Measurements from ENCODE around the gene PRMT7. TPM values are rescaled to one million over a fixed set of nuclear protein-coding genes. Genes with fewer than 3 reads are reported as not detected.

PRMT7 gene
- total RNA-seq, 1 experiment from 2014 or later, result 156 TPM

DNA sequence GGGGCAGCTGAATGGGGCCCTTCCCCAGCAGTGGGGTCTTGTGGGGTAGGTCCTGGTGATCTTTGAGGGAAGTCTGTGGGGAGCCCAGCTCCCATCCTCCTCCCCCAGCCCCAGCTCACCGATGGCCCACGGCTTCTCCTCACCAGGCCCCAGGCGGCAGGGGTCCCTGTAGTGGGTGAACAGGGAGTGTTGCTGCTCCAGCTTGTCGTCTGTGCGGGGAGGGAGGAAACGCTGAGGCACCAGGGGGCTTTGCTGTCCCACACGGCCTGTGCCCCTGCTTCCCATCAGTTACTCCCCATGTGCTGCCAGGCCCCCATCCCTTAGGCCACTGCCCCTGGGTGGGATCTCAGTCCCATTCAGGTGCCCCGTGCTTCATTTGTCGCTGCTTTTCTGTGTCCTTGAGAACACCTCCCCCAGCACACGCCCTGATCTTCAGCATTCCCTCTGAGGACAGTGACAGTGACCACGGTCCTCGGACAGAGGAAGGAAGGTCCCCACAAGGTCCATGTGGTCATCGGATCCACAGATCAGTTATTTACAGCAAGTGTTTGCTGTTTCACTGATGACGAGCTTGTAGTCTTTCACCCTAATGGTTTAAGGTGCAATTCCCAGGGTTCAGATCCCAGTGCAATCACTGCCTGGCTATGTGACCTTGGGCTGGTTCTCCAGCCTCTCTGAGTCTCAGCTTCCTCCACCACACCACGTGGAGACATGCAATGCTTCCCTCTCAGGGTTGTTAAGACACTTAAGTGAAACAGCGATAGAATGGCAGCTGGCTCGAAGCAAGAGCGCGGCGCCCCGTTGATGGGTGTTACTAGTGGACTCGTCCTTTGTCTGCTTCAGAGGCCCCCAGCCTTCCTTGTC lies 53.1 kb downstream of the PRMT7 start:
- Mint-ChIP-seq H3K4me3 (ENCODE audit: unreplicated experiment) (no peak overlapping the region), H3K27ac (ENCODE audit: unreplicated experiment) (no peak overlapping the region), H3K36me3 (ENCODE audit: insufficient read depth, unreplicated experiment) (peaks cover 87% of the 10 kb centered on the region), H3K9me3 (ENCODE audit: unreplicated experiment) (no peaks in the 10 kb centered on the region), H3K4me1 (ENCODE audit: low read depth, unreplicated experiment) (peaks cover 13% of the 10 kb centered on the region), H3K27me3 (ENCODE audit: insufficient read depth, unreplicated experiment) (no peaks in the 10 kb centered on the region)
- no peaks in the 10 kb centered on the region for H3K36me3 ChIP-seq (ENCODE audit: control insufficient read depth, insufficient read depth, low read length)
- intact Hi-C loops (cut with micrococcal nuclease; ENCODE audit: unreplicated experiment), result no loop called here
- H3K27me3 ChIP-seq (replicated peaks; ENCODE audit: control insufficient read depth, insufficient read depth, low read length), result no peaks in the 10 kb centered on the region
- no peak overlapping the region for H3K4me3 ChIP-seq (ENCODE audit: low read depth, low read length)
- TF ChIP-seq CTCF (IDR thresholded peaks at IDR 0.05; ENCODE audit: insufficient read depth in 1 of 2, low read depth in 1 of 2, low read length in 1 of 2, severe bottlenecking in 1 of 2, unreplicated experiment in 1 of 2), result no peak
- ChIA-PET CTCF (interaction anchor here (1.5 to 1.8 kb wide), 2 partner anchors 10 to 102 kb away, joined by 3 to 5 read pairs; no protein-coding TSS in a partner anchor), POLR2A (no interaction called here)
- DNase-seq, result no peak
- H3K4me1 ChIP-seq, result no peaks in the 10 kb centered on the region
- no peaks in the 10 kb centered on the region for H3K9me3 ChIP-seq
- BruUV-seq (replicated peaks), result no TSS peak

- intact Hi-C loops (cut with micrococcal nuclease; ENCODE audit: unreplicated experiment), result no loop called here
- no TSS peak for BruUV-seq (replicated peaks)
- TF ChIP-seq CTCF (IDR thresholded peaks at IDR 0.05; ENCODE audit: insufficient read depth in 1 of 2, low read depth in 1 of 2, low read length in 1 of 2, severe bottlenecking in 1 of 2, unreplicated experiment in 1 of 2), result no peak
- H3K4me1 ChIP-seq, result no peaks in the 10 kb centered on the region
- H3K9me3 ChIP-seq, result no peaks in the 10 kb centered on the region
- peaks cover 84% of the 10 kb centered on the region for H3K36me3 Mint-ChIP-seq (ENCODE audit: insufficient read depth, unreplicated experiment)
- no peaks in the 10 kb centered on the region for H3K27me3 Mint-ChIP-seq (ENCODE audit: insufficient read depth, unreplicated experiment)
- no peaks in the 10 kb centered on the region for H3K27me3 ChIP-seq (replicated peaks; ENCODE audit: control insufficient read depth, insufficient read depth, low read length)
- peak overlapping the region; percentile 7 for H3K27ac Mint-ChIP-seq (ENCODE audit: unreplicated experiment)
- CTCF ChIA-PET, result interaction anchor here (1.8 kb wide), 1 partner anchor 102 kb away, joined by 3 read pairs; no protein-coding TSS in a partner anchor
- POLR2A ChIA-PET, result no interaction called here
- H3K4me1 Mint-ChIP-seq (ENCODE audit: low read depth, unreplicated experiment), result peaks cover 13% of the 10 kb centered on the region
- no peaks in the 10 kb centered on the region for H3K36me3 ChIP-seq (ENCODE audit: control insufficient read depth, insufficient read depth, low read length)
- no peak overlapping the region for H3K4me3 Mint-ChIP-seq (ENCODE audit: unreplicated experiment)
- no peak overlapping the region for H3K4me3 ChIP-seq (ENCODE audit: low read depth, low read length)
- no peaks in the 10 kb centered on the region for H3K9me3 Mint-ChIP-seq (ENCODE audit: unreplicated experiment)
- DNase-seq, result no peak
Measured at GRCh38 chr16:68364561-68364998, 53.8 kb downstream of the PRMT7 start.

GRCh38 chr16:68365167-68365817 lies 54.5 kb downstream of the PRMT7 start:
- Histone ChIP-seq H3K4me1 (no peaks in the 10 kb centered on the region), H3K4me3 (ENCODE audit: low read depth, low read length) (no peak overlapping the region), H3K27me3 (replicated peaks; ENCODE audit: control insufficient read depth, insufficient read depth, low read length) (no peaks in the 10 kb centered on the region), H3K36me3 (ENCODE audit: control insufficient read depth, insufficient read depth, low read length) (no peaks in the 10 kb centered on the region), H3K9me3 (no peaks in the 10 kb centered on the region)
- H3K9me3 Mint-ChIP-seq (ENCODE audit: unreplicated experiment), result no peaks in the 10 kb centered on the region
- intact Hi-C loops (cut with micrococcal nuclease; ENCODE audit: unreplicated experiment), result no loop called here
- ChIA-PET CTCF (interaction anchor here (0.7 kb wide), 1 partner anchor 101 kb away, joined by 3 read pairs; the partner anchor contains the start of gene SLC7A6), POLR2A (no interaction called here)
- BruUV-seq (replicated peaks), result no TSS peak
- H3K4me1 Mint-ChIP-seq (ENCODE audit: low read depth, unreplicated experiment), result peaks cover 12% of the 10 kb centered on the region
- H3K36me3 Mint-ChIP-seq (ENCODE audit: insufficient read depth, unreplicated experiment), result peaks cover 79% of the 10 kb centered on the region
- no peaks in the 10 kb centered on the region for H3K27me3 Mint-ChIP-seq (ENCODE audit: insufficient read depth, unreplicated experiment)
- no peak for DNase-seq
- peak overlapping the region; percentile 7 for H3K27ac Mint-ChIP-seq (ENCODE audit: unreplicated experiment)
- no peak for TF ChIP-seq CTCF (IDR thresholded peaks at IDR 0.05; ENCODE audit: insufficient read depth in 1 of 2, low read depth in 1 of 2, low read length in 1 of 2, severe bottlenecking in 1 of 2, unreplicated experiment in 1 of 2)
- H3K4me3 Mint-ChIP-seq (ENCODE audit: unreplicated experiment), result no peak overlapping the region

Measured in Caco-2 (cell line).